Endothelial cell (in vitro differentiated cells): ENCODE results near the gene SHANK1. TPM values are rescaled to one million over a fixed set of nuclear protein-coding genes. Genes with fewer than 3 reads are reported as not detected.

ENCODE experiments used
- DNase-seq: peaks from one replicate; pipeline ENCODE4 v3.0.0; 2021; ENCODE audit warnings: low spot score
- H3K27ac Mint-ChIP-seq: one replicate; pipeline ENCODE4 v1.8.0; 2021; ENCODE audit warnings: mixed read lengths, inconsistent platforms; ENCODE audit not compliant: unreplicated experiment
- H3K27me3 Mint-ChIP-seq: one replicate; pipeline ENCODE4 v1.8.0; 2021; ENCODE audit warnings: mild to moderate bottlenecking, moderate library complexity, mixed read lengths, inconsistent platforms; ENCODE audit not compliant: unreplicated experiment
- H3K36me3 Mint-ChIP-seq: one replicate; pipeline ENCODE4 v1.8.0; 2021; ENCODE audit warnings: mild to moderate bottlenecking, low read depth, mixed read lengths, inconsistent platforms; ENCODE audit not compliant: unreplicated experiment
- H3K4me1 Mint-ChIP-seq: one replicate; pipeline ENCODE4 v1.8.0; 2021; ENCODE audit warnings: mild to moderate bottlenecking, mixed read lengths, inconsistent platforms; ENCODE audit not compliant: unreplicated experiment
- H3K4me3 Mint-ChIP-seq: one replicate; pipeline ENCODE4 v1.8.0; 2021; ENCODE audit warnings: mild to moderate bottlenecking, mixed read lengths, inconsistent platforms; ENCODE audit not compliant: unreplicated experiment
- H3K9me3 Mint-ChIP-seq: one replicate; pipeline ENCODE4 v1.8.0; 2021; ENCODE audit warnings: mixed read lengths, inconsistent platforms; ENCODE audit not compliant: unreplicated experiment
- total RNA-seq: library from RNA; stranded (reverse); fragmentation: NEBNext Ultra II Directional; extraction: Animal tissue kit (Norgen Biotek cat#: 25700); gene quantifications from one replicate; pipeline ENCODE4 v1.2.1, GENCODE V29; 2021; ENCODE audit not compliant: unreplicated experiment
- TF ChIP-seq, protein P1 (sequence below): fragments of 200-600 bp; sonication (generic); IDR thresholded peaks from one replicate; pipeline ENCODE4 v1.5.0; 2021; ENCODE audit warnings: antibody characterized with exemption; ENCODE audit not compliant: unreplicated experiment

The SHANK1 gene
- total RNA-seq, 1 donor from 2014 or later: 6.5 TPM

DNA sequence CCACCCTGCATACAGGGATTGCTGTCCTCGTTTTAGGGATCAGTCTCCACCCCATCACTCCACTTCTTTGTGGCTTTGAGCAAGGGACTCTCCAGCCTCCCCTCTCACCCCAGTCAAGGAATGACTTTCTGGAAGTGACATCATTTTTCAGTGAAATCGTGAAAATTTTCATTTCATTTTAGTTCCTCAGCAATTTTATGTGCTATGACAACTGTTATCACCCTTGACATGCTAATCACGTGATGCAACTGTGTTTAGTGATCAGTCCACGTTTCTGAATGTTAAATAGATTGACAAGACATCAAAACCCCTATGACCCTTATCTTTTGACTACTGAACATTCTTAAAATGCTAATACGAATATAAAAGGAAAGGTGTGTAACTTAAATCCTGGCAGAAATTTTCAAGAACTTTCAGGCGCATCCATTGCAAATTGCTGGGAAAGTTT is 62.4 kb downstream of the SHANK1 start:
- Mint-ChIP-seq H3K9me3 (peaks cover 54% of the 10 kb centered on the region), H3K4me1 (no peaks in the 10 kb centered on the region), H3K4me3 (peak overlapping the region; percentile 42), H3K36me3 (peaks cover 25% of the 10 kb centered on the region), H3K27ac (peak overlapping the region; percentile 83), H3K27me3 (peaks cover 21% of the 10 kb centered on the region)
- DNase-seq: no peak
- TF ChIP-seq, protein P1, sequence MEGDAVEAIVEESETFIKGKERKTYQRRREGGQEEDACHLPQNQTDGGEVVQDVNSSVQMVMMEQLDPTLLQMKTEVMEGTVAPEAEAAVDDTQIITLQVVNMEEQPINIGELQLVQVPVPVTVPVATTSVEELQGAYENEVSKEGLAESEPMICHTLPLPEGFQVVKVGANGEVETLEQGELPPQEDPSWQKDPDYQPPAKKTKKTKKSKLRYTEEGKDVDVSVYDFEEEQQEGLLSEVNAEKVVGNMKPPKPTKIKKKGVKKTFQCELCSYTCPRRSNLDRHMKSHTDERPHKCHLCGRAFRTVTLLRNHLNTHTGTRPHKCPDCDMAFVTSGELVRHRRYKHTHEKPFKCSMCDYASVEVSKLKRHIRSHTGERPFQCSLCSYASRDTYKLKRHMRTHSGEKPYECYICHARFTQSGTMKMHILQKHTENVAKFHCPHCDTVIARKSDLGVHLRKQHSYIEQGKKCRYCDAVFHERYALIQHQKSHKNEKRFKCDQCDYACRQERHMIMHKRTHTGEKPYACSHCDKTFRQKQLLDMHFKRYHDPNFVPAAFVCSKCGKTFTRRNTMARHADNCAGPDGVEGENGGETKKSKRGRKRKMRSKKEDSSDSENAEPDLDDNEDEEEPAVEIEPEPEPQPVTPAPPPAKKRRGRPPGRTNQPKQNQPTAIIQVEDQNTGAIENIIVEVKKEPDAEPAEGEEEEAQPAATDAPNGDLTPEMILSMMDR: no peak

- Mint-ChIP-seq H3K27ac (no peak overlapping the region), H3K9me3 (peaks cover 54% of the 10 kb centered on the region), H3K27me3 (peaks cover 12% of the 10 kb centered on the region), H3K4me3 (peak overlapping the region; percentile 44), H3K36me3 (peaks cover 19% of the 10 kb centered on the region), H3K4me1 (no peaks in the 10 kb centered on the region)
- TF ChIP-seq, protein P1: no peak
- DNase-seq: no peak
These were observed 64.7 kb downstream of the SHANK1 start for GRCh38 chr19:50654882-50655281.

DNA sequence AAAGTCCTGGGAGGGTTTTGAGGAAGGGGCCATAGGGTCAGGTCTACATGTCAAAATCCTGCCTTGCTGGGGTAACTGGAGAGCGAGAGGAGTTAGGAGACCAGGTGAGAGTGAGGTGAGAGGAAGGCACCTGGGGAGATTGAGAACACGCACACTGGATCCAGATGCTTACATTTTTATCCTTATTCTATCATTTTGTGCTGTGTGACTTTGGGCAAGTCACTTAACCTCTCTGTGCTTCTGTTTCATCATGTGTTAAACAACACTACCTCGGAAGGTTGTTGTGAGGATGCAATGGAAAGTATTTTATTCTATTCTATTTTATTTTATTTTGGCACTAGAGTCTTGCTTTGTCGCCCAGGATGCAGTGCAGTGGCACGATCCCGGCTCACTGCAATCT is 66.9 kb downstream of the SHANK1 start:
- no peak for DNase-seq
- TF ChIP-seq, protein P1: no peak
- H3K27me3 Mint-ChIP-seq: peaks cover 12% of the 10 kb centered on the region
- peaks cover 54% of the 10 kb centered on the region for H3K9me3 Mint-ChIP-seq
- H3K4me1 Mint-ChIP-seq: peaks cover 3% of the 10 kb centered on the region
- peaks cover 23% of the 10 kb centered on the region for H3K36me3 Mint-ChIP-seq
- H3K27ac Mint-ChIP-seq: no peak overlapping the region
- no peak overlapping the region for H3K4me3 Mint-ChIP-seq

DNA sequence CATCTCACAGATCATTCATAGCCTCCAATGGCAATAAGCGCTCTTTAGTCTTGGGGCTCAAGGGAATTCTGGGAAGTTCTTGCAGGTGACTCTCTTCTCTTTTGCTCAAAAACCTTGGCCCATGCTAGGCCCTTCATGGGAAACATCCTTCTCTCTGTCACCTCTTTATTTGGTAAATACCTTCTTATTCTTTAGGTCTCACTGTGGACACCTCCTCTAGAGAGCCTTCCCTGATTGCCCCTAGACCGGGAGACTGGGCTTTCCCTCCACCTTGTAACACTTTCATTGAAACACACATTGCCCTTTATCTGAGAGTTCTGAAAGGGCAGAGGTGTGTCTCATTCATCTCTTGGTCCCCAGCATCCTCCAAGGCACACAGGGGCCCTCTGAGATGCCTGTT is 68.4 kb downstream of the SHANK1 start:
- H3K36me3 Mint-ChIP-seq: peaks cover 16% of the 10 kb centered on the region
- peaks cover 3% of the 10 kb centered on the region for H3K4me1 Mint-ChIP-seq
- no peak overlapping the region for H3K27ac Mint-ChIP-seq
- TF ChIP-seq, protein P1: no peak
- no peak overlapping the region for H3K4me3 Mint-ChIP-seq
- H3K27me3 Mint-ChIP-seq: peaks cover 9% of the 10 kb centered on the region
- peaks cover 54% of the 10 kb centered on the region for H3K9me3 Mint-ChIP-seq
- no peak for DNase-seq

DNA sequence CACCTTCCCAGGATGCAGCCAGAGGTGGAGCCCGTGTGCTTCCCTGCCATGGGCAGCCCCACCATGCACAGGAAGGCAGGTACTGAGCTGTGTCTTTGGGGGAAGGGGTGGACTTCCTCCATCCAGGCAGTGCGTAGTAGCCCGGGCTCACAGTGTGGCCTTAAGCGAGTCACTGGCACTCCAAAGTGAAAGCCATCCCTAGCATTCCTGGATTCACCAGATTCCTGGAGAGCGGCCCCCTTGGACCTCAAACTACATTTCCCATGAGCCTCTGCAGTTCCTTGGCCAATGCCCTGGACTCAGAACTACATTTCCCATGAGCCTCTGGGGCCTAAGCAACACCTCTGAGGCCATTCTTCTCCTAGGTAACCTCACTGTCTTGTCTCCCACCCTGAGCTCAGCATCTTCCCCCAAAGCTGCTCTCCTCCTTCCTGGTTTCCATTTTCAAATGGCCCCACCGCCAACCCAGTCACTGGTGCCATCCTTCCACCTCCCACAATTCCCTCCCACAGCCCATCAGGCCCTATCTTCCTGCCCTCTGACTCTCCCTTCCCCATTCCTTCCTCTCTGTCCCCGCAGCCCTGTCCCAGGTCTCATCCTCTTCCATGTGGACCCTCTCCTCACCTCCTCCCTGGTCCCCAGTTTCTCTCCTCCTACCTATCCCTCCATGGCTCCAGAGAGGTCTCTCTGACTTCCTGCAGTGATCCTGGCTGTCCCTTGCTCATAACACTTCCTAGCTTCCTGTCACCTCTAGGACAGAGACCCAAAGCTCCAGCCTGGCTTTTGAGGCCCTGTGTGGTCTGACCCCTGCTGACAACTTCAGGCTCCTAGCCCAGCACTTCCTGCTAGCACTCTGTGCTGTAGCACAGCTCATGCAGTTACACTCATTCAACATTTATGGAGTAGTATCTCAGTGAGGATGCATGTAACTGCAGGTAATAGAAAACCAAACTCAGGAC is 69.9 kb downstream of the SHANK1 start, which contains the start of gene C19orf81:
Gene C19orf81, plus strand, starts transcription at position 13 of the 959 bp plus-strand sequence. Its CDS starts 0 bp downstream, at position 13.
- no peak for DNase-seq
- H3K9me3 Mint-ChIP-seq: peaks cover 43% of the 10 kb centered on the region
- peaks cover 12% of the 10 kb centered on the region for H3K36me3 Mint-ChIP-seq
- no peak within 1 kb of the TSS for H3K4me3 Mint-ChIP-seq
- H3K27ac Mint-ChIP-seq: peak within 1 kb of the TSS; percentile 0
- peaks cover 9% of the 10 kb centered on the region for H3K27me3 Mint-ChIP-seq
- H3K4me1 Mint-ChIP-seq: peaks cover 3% of the 10 kb centered on the region
- TF ChIP-seq, protein P1: no peak
